COLO668 (cell line): ENCODE measurements around the gene MAGEA12.
"Not testable (repeated sequence)": the region's sequence is repeated elsewhere in the genome, so short reads cannot be mapped to it uniquely, and the experiment has no call there.

Source experiments
- DNase-seq: peaks from one replicate; lab custom pipeline; 2025; ENCODE audit not compliant: unreplicated experiment; lab: John Stamatoyannopoulos, UW

MAGEA12 gene

GRCh38 chrX:152733261-152733975 is at the start of gene MAGEA12, which contains the start of gene CSAG1:
MAGEA12 (plus strand) TSS chrX:152733757; CDS start chrX:152736162, 2,405 bp downstream.
CSAG1 (minus strand) TSS chrX:152733721; CDS start chrX:152732460, 1,261 bp downstream.
- peak; percentile 88 for DNase-seq

- not testable (repeated sequence) for DNase-seq
These were observed 35.3 kb upstream of the MAGEA12 start, which contains the start of gene MAGEA3 for GRCh38 chrX:152697952-152698931. MAGEA3 (plus strand) TSS chrX:152698794; CDS start chrX:152700833, 2,039 bp downstream.

GRCh38 chrX:152700390-152700789 is 33.2 kb upstream of the MAGEA12 start:
- not testable (repeated sequence) for DNase-seq

- DNase-seq: not testable (repeated sequence)
These were observed 27.1 kb upstream of the MAGEA12 start for GRCh38 chrX:152706500-152706899.

- DNase-seq: not testable (repeated sequence)
These were observed 24.4 kb upstream of the MAGEA12 start, which contains the start of gene CSAG2 for GRCh38 chrX:152709173-152709572. CSAG2 (minus strand) TSS chrX:152709273; CDS start chrX:152709112, 161 bp downstream.

DNA sequence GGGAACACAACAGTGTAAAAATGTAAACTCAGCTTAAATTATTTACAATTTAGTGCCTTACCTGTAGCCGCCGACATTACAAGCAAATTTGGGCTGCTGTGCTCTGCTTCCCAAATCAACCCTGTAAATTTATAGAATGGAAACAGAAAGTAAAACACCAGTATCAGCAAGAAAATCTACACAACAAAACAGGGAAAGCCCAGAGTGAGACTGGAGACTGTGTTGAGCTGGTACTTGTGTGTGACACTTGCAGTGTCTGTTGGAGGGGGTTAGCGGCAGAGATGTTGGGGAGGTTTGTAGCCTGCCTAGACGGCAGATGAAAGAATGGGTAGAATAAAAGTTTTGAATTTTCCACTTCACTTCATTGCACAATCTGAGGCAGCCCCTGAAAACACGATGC is 20.4 kb upstream of the MAGEA12 start:
- not testable (repeated sequence) for DNase-seq

DNA sequence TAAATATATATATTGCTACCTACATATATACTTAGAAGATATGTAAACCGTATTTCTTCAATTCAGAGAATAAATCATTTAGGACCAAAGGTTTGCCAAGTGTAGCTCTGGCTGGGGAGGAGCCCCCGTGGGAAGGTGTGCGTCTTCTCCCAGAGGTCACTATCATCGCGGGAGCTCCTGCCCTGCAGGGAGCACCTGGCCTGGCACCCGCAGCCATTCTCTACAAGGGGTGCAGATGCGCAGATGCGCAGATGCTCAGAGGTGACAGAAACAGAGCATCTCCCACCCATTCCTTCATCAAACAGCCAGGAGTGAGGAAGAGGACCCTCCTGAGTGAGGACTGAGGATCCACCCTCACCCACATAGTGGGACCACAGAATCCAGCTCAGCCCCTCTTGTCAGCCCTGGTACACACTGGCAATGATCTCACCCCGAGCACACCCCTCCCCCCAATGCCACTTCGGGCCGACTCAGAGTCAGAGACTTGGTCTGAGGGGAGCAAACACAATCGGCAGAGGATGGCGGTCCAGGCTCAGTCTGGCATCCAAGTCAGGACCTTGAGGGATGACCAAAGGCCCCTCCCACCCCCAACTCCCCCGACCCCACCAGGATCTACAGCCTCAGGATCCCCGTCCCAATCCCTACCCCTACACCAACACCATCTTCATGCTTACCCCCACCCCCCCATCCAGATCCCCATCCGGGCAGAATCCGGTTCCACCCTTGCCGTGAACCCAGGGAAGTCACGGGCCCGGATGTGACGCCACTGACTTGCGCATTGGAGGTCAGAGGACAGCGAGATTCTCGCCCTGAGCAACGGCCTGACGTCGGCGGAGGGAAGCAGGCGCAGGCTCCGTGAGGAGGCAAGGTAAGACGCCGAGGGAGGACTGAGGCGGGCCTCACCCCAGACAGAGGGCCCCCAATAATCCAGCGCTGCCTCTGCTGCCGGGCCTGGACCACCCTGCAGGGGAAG is 19.5 kb upstream of the MAGEA12 start, which contains the start of gene MAGEA2B:
Gene MAGEA2B (plus strand): TSS at position 814 of the 973 bp plus-strand sequence. CDS start 2,479 bp downstream, outside the sequence.
- not testable (repeated sequence) for DNase-seq

- no peak for DNase-seq
These were observed 8.1 kb upstream of the MAGEA12 start for GRCh38 chrX:152725409-152725808.

DNA sequence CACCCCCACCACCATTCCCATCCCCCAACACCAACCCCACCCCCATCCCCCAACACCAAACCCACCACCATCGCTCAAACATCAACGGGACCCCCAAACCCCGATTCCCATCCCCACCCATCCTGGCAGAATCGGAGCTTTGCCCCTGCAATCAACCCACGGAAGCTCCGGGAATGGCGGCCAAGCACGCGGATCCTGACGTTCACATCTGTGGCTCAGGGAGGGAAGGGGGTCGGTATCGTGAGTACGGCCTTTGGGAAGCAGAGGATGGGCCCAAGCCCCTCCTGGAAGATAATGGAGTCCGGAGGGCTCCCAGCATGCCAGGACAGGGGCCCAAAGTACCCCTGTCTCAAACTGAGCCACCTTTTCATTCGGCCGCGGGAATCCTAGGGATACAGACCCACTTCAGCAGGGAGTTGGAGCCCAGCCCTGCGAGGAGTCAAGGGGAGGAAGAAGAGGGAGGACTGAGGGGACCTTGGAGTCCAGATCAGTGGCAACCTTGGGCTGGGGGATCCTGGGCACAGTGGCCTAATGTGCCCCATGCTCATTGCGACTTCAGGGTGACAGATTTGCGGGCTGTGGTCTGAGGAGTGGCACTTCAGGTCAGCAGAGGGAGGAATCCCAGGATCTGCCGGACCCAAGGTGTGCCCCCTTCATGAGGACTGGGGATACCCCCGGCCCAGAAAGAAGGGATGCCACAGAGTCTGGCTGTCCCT is 744 bp downstream of the MAGEA12 start:
- DNase-seq: not testable (repeated sequence)

DNA sequence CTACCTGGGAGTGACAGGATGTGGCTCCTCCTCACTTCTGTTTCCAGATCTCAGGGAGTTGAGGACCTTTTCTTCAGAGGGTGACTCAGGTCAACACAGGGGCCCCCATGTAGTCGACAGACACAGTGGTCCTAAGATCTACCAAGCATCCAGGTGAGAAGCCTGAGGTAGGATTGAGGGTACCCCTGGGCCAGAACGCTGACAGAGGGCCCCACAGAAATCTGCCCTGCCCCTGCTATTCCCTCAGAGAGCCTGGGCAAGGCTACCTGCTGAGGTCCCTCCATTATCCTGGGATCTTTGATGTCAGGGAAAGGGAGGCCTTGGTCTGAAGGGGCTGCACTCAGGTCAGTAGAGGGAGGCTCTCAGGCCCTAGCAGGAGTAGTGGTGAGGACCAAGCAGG is 1.5 kb downstream of the MAGEA12 start:
- no peak for DNase-seq

GRCh38 chrX:152735860-152736511 is 2.4 kb downstream of the MAGEA12 start:
- no peak for DNase-seq

- DNase-seq: not testable (repeated sequence)
These were observed 3.0 kb downstream of the MAGEA12 start for GRCh38 chrX:152736528-152736927.

GRCh38 chrX:152738560-152738959 is 5.0 kb downstream of the MAGEA12 start:
- DNase-seq: no peak

GRCh38 chrX:152753686-152754650 is 20.4 kb downstream of the MAGEA12 start, which contains the start of gene MAGEA2:
MAGEA2 (minus strand) TSS chrX:152753842; CDS start chrX:152751363, 2,479 bp downstream.
- not testable (repeated sequence) for DNase-seq

- not testable (repeated sequence) for DNase-seq
These were observed 21.3 kb downstream of the MAGEA12 start for GRCh38 chrX:152754871-152755270.

DNA sequence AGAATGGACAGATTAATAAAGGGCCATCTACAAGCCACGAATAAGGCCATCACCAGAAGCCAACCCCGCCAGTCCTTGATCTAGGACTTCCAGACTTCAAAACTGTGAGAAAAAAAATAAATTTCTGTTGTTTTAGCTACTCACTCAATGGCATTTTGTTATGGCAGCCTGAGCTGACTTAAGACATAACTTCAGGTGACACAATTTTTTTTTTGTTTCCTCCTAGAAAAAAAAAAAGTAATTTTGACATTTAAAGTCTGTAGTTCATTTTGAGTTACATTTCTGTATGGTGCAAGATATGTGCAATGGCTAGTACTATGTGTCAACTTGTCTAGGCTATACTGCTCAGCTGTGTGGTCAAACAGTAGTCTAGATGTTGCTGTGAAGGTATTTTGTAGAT is 25.4 kb downstream of the MAGEA12 start, which contains the start of gene CSAG3:
Gene CSAG3 (plus strand): TSS at position 301 of the 400 bp plus-strand sequence.
- not testable (repeated sequence) for DNase-seq

GRCh38 chrX:152759544-152759943 is 26.0 kb downstream of the MAGEA12 start:
- not testable (repeated sequence) for DNase-seq
